Endothelial cell of umbilical vein (primary cell): ENCODE measurements around the gene GNG2.

Experiments
- CTCF ChIP-seq, 2 donors: IDR thresholded peaks; 1 replicate in 1 of 2; 2 replicates in 1 of 2; pipeline ENCODE4 v1.5.1; 2011; ENCODE audit warnings: low read length in 2 of 2, mild to moderate bottlenecking in 2 of 2, moderate library complexity in 2 of 2, control low read depth in 1 of 2, inconsistent platforms in 1 of 2, low read depth in 1 of 2; ENCODE audit not compliant: insufficient read depth in 1 of 2; ENCODE audit errors: extremely low read depth in 1 of 2
- EZH2 ChIP-seq: IDR thresholded peaks from 2 replicates; pipeline ENCODE4 v1.6.1; 2012; ENCODE audit warnings: borderline replicate concordance, low read depth, mild to moderate bottlenecking, moderate library complexity, low read length, inconsistent platforms; ENCODE audit not compliant: severe bottlenecking
- POLR2A ChIP-seq: IDR thresholded peaks from 2 replicates; pipeline ENCODE4 v1.6.1; 2012; ENCODE audit warnings: low read depth, mild to moderate bottlenecking, control low read depth, low read length
- POLR2AphosphoS5 ChIP-seq: IDR thresholded peaks from 2 replicates; pipeline ENCODE4 v1.6.1; 2012; ENCODE audit warnings: low read depth, mild to moderate bottlenecking, control low read depth, low read length, moderate library complexity; ENCODE audit not compliant: insufficient read depth

GRCh38 chr14:51873221-51873893, 12.9 kb downstream of the GNG2 start:
- TF ChIP-seq CTCF (IDR thresholded peaks at IDR 0.05; ENCODE audit: extremely low read depth in 1 of 2, insufficient read depth in 1 of 2, low read depth in 1 of 2, low read length in 2 of 2) (no peak), EZH2 (no peak), POLR2AphosphoS5 (no peak), POLR2A (no peak)
